ENCODE measurements around the gene WFDC6. TPM values are rescaled to one million over a fixed set of nuclear protein-coding genes. Genes with fewer than 3 reads are reported as not detected.

The WFDC6 gene
- total RNA-seq, 1 experiment from 2014 or later, result not detected

- Histone ChIP-seq H4K20me1 (ENCODE audit: insufficient read depth) (no peaks in the 10 kb centered on the region), H3F3A (ENCODE audit: insufficient read depth, low read depth) (peaks cover 14% of the 10 kb centered on the region; the same call in 1 of the 2 replicates), H3K36me3 (ENCODE audit: low read depth) (no peaks in the 10 kb centered on the region), H3K4me3 (no peak overlapping the region), H3K27me3 (ENCODE audit: insufficient read depth, low read depth) (no peaks in the 10 kb centered on the region), H3K9me3 (ENCODE audit: insufficient read depth, low read depth) (no peaks in the 10 kb centered on the region), H3K79me2 (ENCODE audit: low read depth) (no peaks in the 10 kb centered on the region), H3K9me2 (ENCODE audit: insufficient read depth) (no peaks in the 10 kb centered on the region), H3K27ac (no peak overlapping the region), H3K4me2 (no peak overlapping the region), H2AFZ (no peak overlapping the region), H3K4me1 (replicated peaks; ENCODE audit: insufficient read depth) (peaks cover 18% of the 10 kb centered on the region)
- no TSS peak for BruUV-seq (replicated peaks)
- DNase-seq, result no peak
- intact Hi-C loops (cut with micrococcal nuclease; ENCODE audit: unreplicated experiment), result no loop called here
- ChIA-PET POLR2A (ENCODE audit: unreplicated experiment) (interaction anchor here (0.6 kb wide), 1 partner anchor 18 kb away, joined by 13 read pairs; no protein-coding TSS in a partner anchor), CTCF (no interaction called here)
- TF ChIP-seq EZH2 (IDR thresholded peaks at IDR 0.05; ENCODE audit: low read depth), result no peak
- TF ChIP-seq CTCF (conservative IDR thresholded peaks at IDR 0.05), result no peak
These were observed 12.0 kb downstream of the WFDC6 start for GRCh38 chr20:45527294-45527693.

- H3K4me2 ChIP-seq, result peak overlapping the region; percentile 44
- H3K79me2 ChIP-seq (ENCODE audit: low read depth), result no peaks in the 10 kb centered on the region
- no TSS peak for BruUV-seq (replicated peaks)
- ChIA-PET CTCF (no interaction called here), POLR2A (ENCODE audit: unreplicated experiment) (interaction anchor here (0.5 kb wide), 1 partner anchor 176 kb away, joined by 3 read pairs; no protein-coding TSS in a partner anchor)
- no peaks in the 10 kb centered on the region for H3K36me3 ChIP-seq (ENCODE audit: low read depth)
- no peak overlapping the region; the same call in 1 of the 2 replicates for H3K4me3 ChIP-seq
- intact Hi-C loops (cut with micrococcal nuclease; ENCODE audit: unreplicated experiment), result no loop called here
- peaks cover 8% of the 10 kb centered on the region; the same call in 1 of the 2 replicates for H3K9me3 ChIP-seq (ENCODE audit: insufficient read depth, low read depth)
- peak overlapping the region; percentile 46 for H3K27ac ChIP-seq
- H4K20me1 ChIP-seq (ENCODE audit: insufficient read depth), result no peaks in the 10 kb centered on the region
- no peaks in the 10 kb centered on the region for H3K27me3 ChIP-seq (ENCODE audit: insufficient read depth, low read depth)
- H2AFZ ChIP-seq, result peak overlapping the region; percentile 71; the same call in 1 of the 2 replicates
- TF ChIP-seq CTCF (conservative IDR thresholded peaks at IDR 0.05) (no peak), EZH2 (IDR thresholded peaks at IDR 0.05; ENCODE audit: low read depth) (no peak)
- peaks cover 25% of the 10 kb centered on the region for H3K4me1 ChIP-seq (replicated peaks; ENCODE audit: insufficient read depth)
- DNase-seq, result peak in 1 of 2 experiments; percentile 44
- no peaks in the 10 kb centered on the region for H3K9me2 ChIP-seq (ENCODE audit: insufficient read depth)
- H3F3A ChIP-seq (ENCODE audit: insufficient read depth, low read depth), result peaks cover 22% of the 10 kb centered on the region
These were observed 15.5 kb downstream of the WFDC6 start for GRCh38 chr20:45523821-45524220.

- no peaks in the 10 kb centered on the region for H4K20me1 ChIP-seq (ENCODE audit: insufficient read depth)
- no peaks in the 10 kb centered on the region for H3K79me2 ChIP-seq (ENCODE audit: low read depth)
- CTCF ChIA-PET, result interaction anchor here (0.8 to 1.3 kb wide), 3 partner anchors 82 to 253 kb away, joined by 3 to 4 read pairs (median 4); no protein-coding TSS in a partner anchor
- POLR2A ChIA-PET (ENCODE audit: unreplicated experiment), result interaction anchor here (0.5 to 0.9 kb wide), 11 partner anchors 10 to 1221 kb away, joined by 3 to 9 read pairs (median 4); no protein-coding TSS in a partner anchor
- no TSS peak for BruUV-seq (replicated peaks)
- no peaks in the 10 kb centered on the region for H3K36me3 ChIP-seq (ENCODE audit: low read depth)
- peak overlapping the region; percentile 64 for H3K4me2 ChIP-seq
- intact Hi-C loops (cut with micrococcal nuclease; ENCODE audit: unreplicated experiment), result loop anchor here (1.0 kb wide), 3 partner anchors 10 to 261 kb away; partner anchors contain the start of gene WFDC2
- TF ChIP-seq CTCF (conservative IDR thresholded peaks at IDR 0.05) (no peak), EZH2 (IDR thresholded peaks at IDR 0.05; ENCODE audit: low read depth) (no peak)
- peaks cover 8% of the 10 kb centered on the region; the same call in 1 of the 2 replicates for H3K9me3 ChIP-seq (ENCODE audit: insufficient read depth, low read depth)
- DNase-seq, result peak; percentile 85 to 96
- H3K27ac ChIP-seq, result peak overlapping the region; percentile 83
- H3F3A ChIP-seq (ENCODE audit: insufficient read depth, low read depth), result peaks cover 23% of the 10 kb centered on the region
- peaks cover 24% of the 10 kb centered on the region for H3K4me1 ChIP-seq (replicated peaks; ENCODE audit: insufficient read depth)
- H3K27me3 ChIP-seq (ENCODE audit: insufficient read depth, low read depth), result no peaks in the 10 kb centered on the region
- no peak overlapping the region for H2AFZ ChIP-seq
- H3K4me3 ChIP-seq, result peak overlapping the region; percentile 4; the same call in 1 of the 2 replicates
- H3K9me2 ChIP-seq (ENCODE audit: insufficient read depth), result no peaks in the 10 kb centered on the region
These were observed 21.0 kb downstream of the WFDC6 start for GRCh38 chr20:45518282-45518681.
